ENCODE data around the gene HLCS.

HLCS gene

DNA sequence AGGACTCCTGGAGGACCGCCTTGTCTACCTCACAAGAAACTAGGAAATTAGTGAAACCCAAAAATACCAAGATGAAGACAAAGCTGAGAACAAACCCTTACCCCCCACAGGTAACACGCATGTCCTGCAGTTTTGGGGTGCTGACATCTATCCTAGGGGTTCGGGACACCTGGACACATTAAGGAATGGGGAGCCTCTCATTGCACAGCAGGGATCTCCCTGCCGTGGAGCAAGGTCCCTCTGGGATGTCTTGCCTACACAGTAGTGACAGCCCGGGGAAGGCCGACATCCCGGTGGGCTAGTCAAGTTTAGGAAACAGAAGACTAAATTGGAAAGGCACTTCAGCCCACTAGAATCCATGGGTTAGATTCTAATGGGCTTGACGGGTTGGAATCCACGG is 223.0 kb downstream of the HLCS start:
- DNase-seq (ENCODE audit: low spot score) = no peak
- H3K4me3 ChIP-seq = no peak overlapping the region
- no peak for TF ChIP-seq CTCF (IDR thresholded peaks at IDR 0.05)

DNA sequence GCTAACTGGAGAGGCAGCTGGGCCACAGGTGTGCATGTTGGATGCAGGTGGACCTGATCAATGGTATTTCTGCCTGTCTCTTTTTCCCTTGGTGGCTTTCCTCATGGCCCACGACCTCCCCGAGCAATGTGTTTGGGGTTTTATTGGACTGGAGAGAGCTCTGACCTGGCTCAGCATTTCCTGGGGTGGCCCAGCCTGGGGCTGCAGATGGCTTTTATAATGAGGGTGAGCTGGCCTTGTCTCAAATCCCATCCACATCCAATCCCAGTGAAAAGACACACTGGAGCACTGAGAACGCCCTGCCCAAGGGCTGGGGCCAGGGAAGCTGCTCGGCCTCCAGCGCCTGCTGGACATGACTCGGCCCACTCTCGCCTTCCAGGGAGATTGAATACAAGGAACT is 223.5 kb downstream of the HLCS start:
- TF ChIP-seq CTCF (IDR thresholded peaks at IDR 0.05) = no peak
- DNase-seq (ENCODE audit: low spot score) = no peak
- H3K27ac ChIP-seq = no peak overlapping the region
- H3K4me3 ChIP-seq = no peak overlapping the region

More for the DNA sequence above, 223.0 kb downstream of the HLCS start:
- no peak overlapping the region for H3K27ac ChIP-seq

DNA sequence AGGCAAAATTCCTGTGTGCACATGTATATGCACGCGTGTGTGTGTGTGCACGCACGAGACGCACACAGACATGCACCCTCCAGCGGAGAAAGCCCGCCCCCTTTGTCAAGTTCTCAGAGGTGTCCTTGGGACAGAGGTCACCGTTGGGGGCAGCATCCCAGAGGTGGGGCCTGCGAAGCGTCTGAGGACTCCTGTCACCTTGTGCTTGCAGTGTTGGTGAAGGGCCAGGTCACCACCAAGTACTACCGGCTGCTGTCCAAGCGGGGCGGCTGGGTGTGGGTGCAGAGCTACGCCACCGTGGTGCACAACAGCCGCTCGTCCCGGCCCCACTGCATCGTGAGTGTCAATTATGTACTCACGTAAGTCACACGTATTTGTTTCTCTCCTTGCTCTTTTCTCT is 225.0 kb downstream of the HLCS start:
- no peak for TF ChIP-seq CTCF (IDR thresholded peaks at IDR 0.05)
- Histone ChIP-seq H3K27ac (no peak overlapping the region), H3K4me3 (no peak overlapping the region)
- DNase-seq (ENCODE audit: low spot score) = no peak

- no peak overlapping the region for H3K4me3 ChIP-seq
- H3K27ac ChIP-seq = no peak overlapping the region
- TF ChIP-seq CTCF (IDR thresholded peaks at IDR 0.05) = no peak
- DNase-seq (ENCODE audit: low spot score) = no peak
Measured at GRCh38 chr21:36738489-36739126, 227.9 kb downstream of the HLCS start.

DNA sequence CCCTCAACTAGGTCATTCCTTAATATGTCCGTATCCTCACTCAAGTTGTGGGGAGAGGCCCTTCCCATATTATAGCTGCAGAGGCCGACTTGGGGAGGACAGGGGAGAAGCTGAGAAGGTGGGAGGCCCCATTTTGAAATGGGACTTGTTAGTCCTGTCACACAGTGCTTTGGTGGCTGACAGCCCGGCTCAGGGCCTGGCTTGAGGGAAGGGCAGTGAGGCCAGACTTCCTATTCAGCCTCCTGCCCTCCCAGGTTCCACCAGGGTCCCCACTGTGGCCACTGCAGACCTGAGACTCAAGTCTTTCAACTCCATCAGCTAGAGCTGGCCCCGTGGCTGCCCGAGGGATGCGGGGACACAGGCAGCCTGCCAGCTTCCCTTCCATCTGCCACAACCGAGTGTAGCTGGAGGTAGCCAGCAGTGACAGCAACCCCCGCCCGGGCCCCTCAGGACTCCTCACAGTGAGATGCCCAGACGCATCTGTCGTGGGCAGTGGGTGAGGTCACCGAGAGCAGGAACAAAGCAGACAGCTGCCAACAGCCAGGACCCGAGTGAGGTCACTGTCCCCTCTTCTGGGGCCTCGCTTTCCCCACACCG is 230.6 kb downstream of the HLCS start:
- TF ChIP-seq CTCF (IDR thresholded peaks at IDR 0.05) = no peak
- Histone ChIP-seq H3K27ac (no peak overlapping the region), H3K4me3 (no peak overlapping the region)
- DNase-seq (ENCODE audit: low spot score) = no peak

- Histone ChIP-seq H3K27ac (no peak overlapping the region), H3K4me3 (no peak overlapping the region)
- no peak for DNase-seq (ENCODE audit: low spot score)
- TF ChIP-seq CTCF (IDR thresholded peaks at IDR 0.05) = no peak
Measured at GRCh38 chr21:36735201-36735515, 231.3 kb downstream of the HLCS start.

Measured in coronary artery (tissue), 2 donors.